ENCODE measurements around the gene ATG9B.

The ATG9B gene

GRCh38 chr7:150986099-150986512, 38.2 kb downstream of the ATG9B start:
- peak overlapping the region; percentile 15; the same call in 1 of the 2 replicates for H3K27ac ChIP-seq
- peak; percentile 94 for TF ChIP-seq CTCF (conservative IDR thresholded peaks at IDR 0.05)

- TF ChIP-seq CTCF (conservative IDR thresholded peaks at IDR 0.05) = no peak
- H3K27ac ChIP-seq = no peak overlapping the region
Measured at GRCh38 chr7:150983893-150984368, 40.4 kb downstream of the ATG9B start.

- TF ChIP-seq CTCF (conservative IDR thresholded peaks at IDR 0.05) = no peak
Measured at GRCh38 chr7:150982351-150982750, 41.9 kb downstream of the ATG9B start.

GRCh38 chr7:150981644-150982043, 42.6 kb downstream of the ATG9B start:
- no peak for TF ChIP-seq CTCF (conservative IDR thresholded peaks at IDR 0.05)
- H3K27ac ChIP-seq = no peak overlapping the region

More at GRCh38 chr7:150982351-150982750, 41.9 kb downstream of the ATG9B start:
- no peak overlapping the region for H3K27ac ChIP-seq

GRCh38 chr7:150980663-150981062, 43.6 kb downstream of the ATG9B start:
- no peak for TF ChIP-seq CTCF (conservative IDR thresholded peaks at IDR 0.05)
- H3K27ac ChIP-seq = no peak overlapping the region

- H3K27ac ChIP-seq = no peak overlapping the region
- TF ChIP-seq CTCF (conservative IDR thresholded peaks at IDR 0.05) = no peak
Measured at GRCh38 chr7:150979713-150980390, 44.4 kb downstream of the ATG9B start.

- peak within 1 kb of the TSS; percentile 100 for H3K27ac ChIP-seq
- TF ChIP-seq CTCF (conservative IDR thresholded peaks at IDR 0.05) = no peak
Measured at GRCh38 chr7:150978126-150978789, 46.0 kb downstream of the ATG9B start, which contains the start of gene KCNH2. TSS of gene KCNH2 (minus strand) at chr7:150978321. CDS start at chr7:150977913, 408 bp downstream.
